ENCODE measurements around the gene PDK4. TPM values are rescaled to one million over a fixed set of nuclear protein-coding genes. Genes with fewer than 3 reads are reported as not detected.
A peak's percentile ranks its signal among the peaks of the same experiment; 100 is the strongest.

The PDK4 gene
- total and polyA plus RNA-seq, 3 donors from 2014 or later, result 24.9 to 32.8 (median 29.6) TPM

- H3K27me3 ChIP-seq, result no peaks in the 10 kb centered on the region
- H3K36me3 ChIP-seq (ENCODE audit: low read depth, missing control alignments), result no peaks in the 10 kb centered on the region
- no peak for TF ChIP-seq POLR2A (IDR thresholded peaks at IDR 0.05)
- TF ChIP-seq, protein P1, sequence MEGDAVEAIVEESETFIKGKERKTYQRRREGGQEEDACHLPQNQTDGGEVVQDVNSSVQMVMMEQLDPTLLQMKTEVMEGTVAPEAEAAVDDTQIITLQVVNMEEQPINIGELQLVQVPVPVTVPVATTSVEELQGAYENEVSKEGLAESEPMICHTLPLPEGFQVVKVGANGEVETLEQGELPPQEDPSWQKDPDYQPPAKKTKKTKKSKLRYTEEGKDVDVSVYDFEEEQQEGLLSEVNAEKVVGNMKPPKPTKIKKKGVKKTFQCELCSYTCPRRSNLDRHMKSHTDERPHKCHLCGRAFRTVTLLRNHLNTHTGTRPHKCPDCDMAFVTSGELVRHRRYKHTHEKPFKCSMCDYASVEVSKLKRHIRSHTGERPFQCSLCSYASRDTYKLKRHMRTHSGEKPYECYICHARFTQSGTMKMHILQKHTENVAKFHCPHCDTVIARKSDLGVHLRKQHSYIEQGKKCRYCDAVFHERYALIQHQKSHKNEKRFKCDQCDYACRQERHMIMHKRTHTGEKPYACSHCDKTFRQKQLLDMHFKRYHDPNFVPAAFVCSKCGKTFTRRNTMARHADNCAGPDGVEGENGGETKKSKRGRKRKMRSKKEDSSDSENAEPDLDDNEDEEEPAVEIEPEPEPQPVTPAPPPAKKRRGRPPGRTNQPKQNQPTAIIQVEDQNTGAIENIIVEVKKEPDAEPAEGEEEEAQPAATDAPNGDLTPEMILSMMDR (IDR thresholded peaks at IDR 0.05), result no peak
- H3K27ac ChIP-seq, result peak overlapping the region in 1 of 2 donors; percentile 7
- 68 to 69% methylated on average over 7 of the region's 7 CpGs for WGBS, 2 donors
- H3K9me3 ChIP-seq, result no peaks in the 10 kb centered on the region
- intact Hi-C loops (cut with DNase I; ENCODE audit: low total_unique reads), result no loop called here
- no peak for DNase-seq
- H3K4me3 ChIP-seq, result no peak overlapping the region
- H3K4me1 ChIP-seq, result peaks cover 4% of the 10 kb centered on the region
These were observed 35.2 kb upstream of the PDK4 start for GRCh38 chr7:95631527-95631926.

DNA sequence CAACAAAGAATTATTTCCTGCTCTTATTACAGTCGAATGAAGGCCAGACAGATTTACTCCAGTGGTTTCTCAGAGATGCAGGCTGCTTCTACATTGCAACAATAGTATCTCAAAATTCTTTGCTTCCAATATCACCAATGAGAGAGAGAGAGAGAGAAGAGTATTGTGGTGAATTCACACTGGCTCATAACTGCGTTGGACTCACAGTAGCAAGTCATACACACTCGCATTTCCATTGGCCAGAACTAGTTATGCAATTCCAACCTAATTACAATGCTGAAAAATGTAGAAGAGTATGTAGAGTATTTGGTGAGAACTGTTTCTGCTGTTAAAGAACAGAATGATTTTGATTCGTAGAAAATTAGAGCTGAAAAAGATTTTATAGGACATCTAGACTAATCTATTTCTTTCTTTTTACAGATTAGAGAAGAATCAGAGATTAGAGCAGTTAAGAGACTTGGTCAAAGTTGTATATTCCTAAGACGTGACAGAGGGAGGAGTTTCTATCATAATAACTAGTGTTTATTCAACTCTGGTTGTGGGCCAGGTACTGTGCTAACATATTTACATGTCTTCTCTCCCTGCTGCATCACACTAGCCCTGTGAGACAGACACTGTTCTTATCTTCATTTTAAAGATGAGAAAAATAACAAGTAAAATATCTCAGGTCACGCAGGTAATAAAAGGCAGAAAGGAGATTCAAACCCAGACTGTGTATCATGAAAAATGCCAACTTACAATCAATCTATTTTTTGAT lies 34.6 kb upstream of the PDK4 start:
- Histone ChIP-seq H3K4me1 (peaks cover 4% of the 10 kb centered on the region), H3K36me3 (ENCODE audit: low read depth, missing control alignments) (no peaks in the 10 kb centered on the region), H3K4me3 (no peak overlapping the region), H3K27ac (peak overlapping the region in 1 of 2 donors; percentile 7), H3K9me3 (no peaks in the 10 kb centered on the region), H3K27me3 (no peaks in the 10 kb centered on the region)
- WGBS, 2 donors, result 37 to 50% methylated on average over 6 of the region's 6 CpGs
- no peak for TF ChIP-seq POLR2A (IDR thresholded peaks at IDR 0.05)
- TF ChIP-seq, protein P1 (IDR thresholded peaks at IDR 0.05), result no peak
- intact Hi-C loops (cut with DNase I; ENCODE audit: low total_unique reads), result no loop called here
- DNase-seq, result no peak

DNA sequence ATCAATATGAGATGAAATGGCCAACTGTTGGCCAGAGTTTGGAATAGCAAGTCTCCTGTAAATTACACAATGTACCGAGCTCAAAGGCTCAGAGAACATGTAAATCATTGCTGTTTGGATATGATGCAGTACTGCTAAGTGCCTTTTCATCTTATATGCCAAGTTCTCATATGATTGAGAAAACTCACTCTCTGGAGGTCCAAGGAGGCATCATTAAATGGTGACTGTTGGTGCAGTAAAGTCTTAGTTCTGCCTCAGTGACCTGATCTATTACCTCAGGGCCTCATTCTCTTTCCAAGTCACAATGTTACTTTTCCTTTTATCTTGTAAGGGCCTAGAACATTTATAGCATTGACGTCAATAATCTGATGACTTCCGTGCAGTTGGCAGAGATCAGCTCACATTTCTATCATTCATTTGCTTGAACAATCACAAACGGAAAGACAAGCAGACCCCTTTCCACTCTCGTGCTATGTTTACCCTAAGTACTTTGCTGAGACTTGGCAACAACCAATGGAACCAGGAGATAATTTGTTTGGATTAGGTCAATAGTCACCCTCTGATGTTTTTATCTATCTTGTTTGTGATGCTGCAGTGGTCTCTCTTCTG lies 32.6 kb upstream of the PDK4 start:
- no peak overlapping the region for H3K4me3 ChIP-seq
- no peaks in the 10 kb centered on the region for H3K27me3 ChIP-seq
- 27 to 36% methylated on average over 5 of the region's 5 CpGs for WGBS, 2 donors
- DNase-seq, result no peak
- TF ChIP-seq, protein P1 (IDR thresholded peaks at IDR 0.05), result no peak
- no peak for TF ChIP-seq POLR2A (IDR thresholded peaks at IDR 0.05)
- peaks cover 4% of the 10 kb centered on the region for H3K4me1 ChIP-seq
- H3K36me3 ChIP-seq (ENCODE audit: low read depth, missing control alignments), result no peaks in the 10 kb centered on the region
- H3K27ac ChIP-seq, result peak overlapping the region in 1 of 2 donors; percentile 72
- intact Hi-C loops (cut with DNase I; ENCODE audit: low total_unique reads), result no loop called here
- no peaks in the 10 kb centered on the region for H3K9me3 ChIP-seq

- Histone ChIP-seq H3K27ac (no peak overlapping the region), H3K36me3 (ENCODE audit: low read depth, missing control alignments) (no peaks in the 10 kb centered on the region), H3K27me3 (no peaks in the 10 kb centered on the region), H3K4me1 (peaks cover 4% of the 10 kb centered on the region), H3K9me3 (no peaks in the 10 kb centered on the region), H3K4me3 (no peak overlapping the region)
- intact Hi-C loops (cut with DNase I; ENCODE audit: low total_unique reads), result no loop called here
- TF ChIP-seq, protein P1 (IDR thresholded peaks at IDR 0.05), result no peak
- no peak for TF ChIP-seq POLR2A (IDR thresholded peaks at IDR 0.05)
- 0% methylated on average over 1 of the region's 1 CpG for WGBS, 2 donors
- no peak for DNase-seq
These were observed 27.5 kb upstream of the PDK4 start for GRCh38 chr7:95623788-95624187.
